Tibial artery (tissue), 4 donors: Measurements from ENCODE around the gene MAFB.

Source experiments
- DNase-seq, 2 donors: peaks; one replicate each; pipeline ENCODE4 v3.0.0-alpha.2; 2019
- H3K27ac ChIP-seq, 2 donors: fragments of 200-600 bp; sonication (generic) in 1 of 2; 1 replicate in 1 of 2; 2 replicates in 1 of 2; pipeline ENCODE4 v1.5.1; 2018 to 2019; ENCODE audit warnings: mild to moderate bottlenecking in 1 of 2
- H3K27me3 ChIP-seq, 2 donors: fragments of 200-600 bp; sonication (generic) in 1 of 2; one replicate each; pipeline versions ENCODE4 v1.5.1 to v1.6.0; 2016 to 2019
- H3K36me3 ChIP-seq, 3 donors: fragments of 200-600 bp; sonication (generic) in 2 of 3; one replicate each; pipeline ENCODE4 v1.5.1; 2016 to 2019; ENCODE audit warnings: mild to moderate bottlenecking in 2 of 3
- H3K4me1 ChIP-seq, 4 donors: fragments of 200-600 bp; sonication (generic) in 2 of 4; 1 replicate in 3 of 4; 2 replicates in 1 of 4; pipeline ENCODE4 v1.5.1; 2016 to 2019
- H3K4me3 ChIP-seq, 2 donors: fragments of 200-600 bp; sonication (generic) in 1 of 2; 1 replicate in 1 of 2; 2 replicates in 1 of 2; pipeline ENCODE4 v1.5.1; 2018 to 2019; ENCODE audit warnings: mild to moderate bottlenecking in 2 of 2
- H3K9me3 ChIP-seq, 3 donors: fragments of 200-600 bp; sonication (generic) in 1 of 3; one replicate each; pipeline ENCODE4 v1.5.1; 2016 to 2019
- CTCF ChIP-seq, 2 experiments: fragments of 200-600 bp in 1 of 2; fragments of 450-650 bp in 1 of 2; IDR thresholded peaks; one replicate each; pipeline ENCODE4 v1.5.1; 2017 to 2019; ENCODE audit warnings: antibody characterized with exemption in 2 of 2, mild to moderate bottlenecking in 1 of 2, moderate library complexity in 1 of 2
- intact Hi-C: fragments of 100-400 bp; cut with DNase I; formaldehyde crosslinking; loops from one replicate; pipeline ENCODE4 v1.15.0; 2023; ENCODE audit warnings: low total_unique reads

Gene MAFB

GRCh38 chr20:40646361-40646760, 42.7 kb downstream of the MAFB start:
- no peak for TF ChIP-seq CTCF (IDR thresholded peaks at IDR 0.05)

GRCh38 chr20:40644863-40645262, 44.2 kb downstream of the MAFB start:
- no peak for TF ChIP-seq CTCF (IDR thresholded peaks at IDR 0.05)
- H3K9me3 ChIP-seq = no peaks in the 10 kb centered on the region
- no peaks in the 10 kb centered on the region for H3K36me3 ChIP-seq
- peaks cover 0 to 11% (median 4%) of the 10 kb centered on the region in 4 donors for H3K4me1 ChIP-seq
- no peak overlapping the region for H3K27ac ChIP-seq
- H3K4me3 ChIP-seq = no peak overlapping the region
- intact Hi-C loops = no loop called here
- no peak for DNase-seq
- H3K27me3 ChIP-seq = no peaks in the 10 kb centered on the region

More at GRCh38 chr20:40646361-40646760, 42.7 kb downstream of the MAFB start:
- Histone ChIP-seq H3K4me1 (peaks cover 0 to 11% (median 4%) of the 10 kb centered on the region in 4 donors), H3K4me3 (no peak overlapping the region), H3K27ac (no peak overlapping the region), H3K9me3 (no peaks in the 10 kb centered on the region), H3K27me3 (no peaks in the 10 kb centered on the region), H3K36me3 (no peaks in the 10 kb centered on the region)
- DNase-seq = no peak
- intact Hi-C loops = no loop called here

- Histone ChIP-seq H3K4me1 (peaks cover 0 to 11% (median 4%) of the 10 kb centered on the region in 4 donors), H3K9me3 (no peaks in the 10 kb centered on the region), H3K27me3 (no peaks in the 10 kb centered on the region), H3K36me3 (no peaks in the 10 kb centered on the region), H3K4me3 (no peak overlapping the region), H3K27ac (no peak overlapping the region)
- intact Hi-C loops = no loop called here
- no peak for DNase-seq
- no peak for TF ChIP-seq CTCF (IDR thresholded peaks at IDR 0.05)
Measured at GRCh38 chr20:40643891-40644290, 45.1 kb downstream of the MAFB start.

- Histone ChIP-seq H3K27ac (no peak overlapping the region), H3K9me3 (no peaks in the 10 kb centered on the region), H3K4me1 (peaks cover 0 to 11% (median 2%) of the 10 kb centered on the region in 4 donors), H3K27me3 (no peaks in the 10 kb centered on the region), H3K4me3 (no peak overlapping the region), H3K36me3 (no peaks in the 10 kb centered on the region)
- no peak for DNase-seq
- TF ChIP-seq CTCF (IDR thresholded peaks at IDR 0.05) = no peak
- intact Hi-C loops = no loop called here
Measured at GRCh38 chr20:40641809-40642208, 47.2 kb downstream of the MAFB start.

GRCh38 chr20:40641202-40641601, 47.8 kb downstream of the MAFB start:
- no peak overlapping the region for H3K27ac ChIP-seq
- H3K36me3 ChIP-seq = no peaks in the 10 kb centered on the region
- no peak for TF ChIP-seq CTCF (IDR thresholded peaks at IDR 0.05)
- no peak for DNase-seq
- no peaks in the 10 kb centered on the region for H3K9me3 ChIP-seq
- peaks cover 0 to 8% (median 2%) of the 10 kb centered on the region in 4 donors for H3K4me1 ChIP-seq
- intact Hi-C loops = no loop called here
- H3K27me3 ChIP-seq = no peaks in the 10 kb centered on the region
- no peak overlapping the region for H3K4me3 ChIP-seq

GRCh38 chr20:40640667-40641066, 48.4 kb downstream of the MAFB start:
- intact Hi-C loops = no loop called here
- Histone ChIP-seq H3K36me3 (no peaks in the 10 kb centered on the region), H3K27ac (no peak overlapping the region), H3K4me1 (peaks cover 0 to 8% (median 2%) of the 10 kb centered on the region in 4 donors), H3K9me3 (no peaks in the 10 kb centered on the region), H3K4me3 (no peak overlapping the region), H3K27me3 (no peaks in the 10 kb centered on the region)
- no peak for TF ChIP-seq CTCF (IDR thresholded peaks at IDR 0.05)
- no peak for DNase-seq
